Stomach (tissue), 4 donors: Measurements from ENCODE around the gene MACROD1.

Experiments used
- POLR2AphosphoS5 ChIP-seq, 3 donors: sonication (generic); formaldehyde crosslinking; IDR thresholded peaks; one replicate each; pipeline ENCODE4 v1.6.1; 2016; ENCODE audit warnings: antibody characterized with exemption in 3 of 3
- TF ChIP-seq, protein P1 (sequence below), 7 experiments: fragments of 450-650 bp in 4 of 7; fragments of 200-600 bp in 3 of 7; sonication (generic) in 3 of 7; IDR thresholded peaks; one replicate each; pipeline ENCODE4 v1.5.1; 2016 to 2019; ENCODE audit warnings: antibody characterized with exemption in 7 of 7, control low read depth in 2 of 7, mild to moderate bottlenecking in 1 of 7

GRCh38 chr11:63985812-63986155 lies 180.1 kb downstream of the MACROD1 start:
- TF ChIP-seq, protein P1, sequence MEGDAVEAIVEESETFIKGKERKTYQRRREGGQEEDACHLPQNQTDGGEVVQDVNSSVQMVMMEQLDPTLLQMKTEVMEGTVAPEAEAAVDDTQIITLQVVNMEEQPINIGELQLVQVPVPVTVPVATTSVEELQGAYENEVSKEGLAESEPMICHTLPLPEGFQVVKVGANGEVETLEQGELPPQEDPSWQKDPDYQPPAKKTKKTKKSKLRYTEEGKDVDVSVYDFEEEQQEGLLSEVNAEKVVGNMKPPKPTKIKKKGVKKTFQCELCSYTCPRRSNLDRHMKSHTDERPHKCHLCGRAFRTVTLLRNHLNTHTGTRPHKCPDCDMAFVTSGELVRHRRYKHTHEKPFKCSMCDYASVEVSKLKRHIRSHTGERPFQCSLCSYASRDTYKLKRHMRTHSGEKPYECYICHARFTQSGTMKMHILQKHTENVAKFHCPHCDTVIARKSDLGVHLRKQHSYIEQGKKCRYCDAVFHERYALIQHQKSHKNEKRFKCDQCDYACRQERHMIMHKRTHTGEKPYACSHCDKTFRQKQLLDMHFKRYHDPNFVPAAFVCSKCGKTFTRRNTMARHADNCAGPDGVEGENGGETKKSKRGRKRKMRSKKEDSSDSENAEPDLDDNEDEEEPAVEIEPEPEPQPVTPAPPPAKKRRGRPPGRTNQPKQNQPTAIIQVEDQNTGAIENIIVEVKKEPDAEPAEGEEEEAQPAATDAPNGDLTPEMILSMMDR (IDR thresholded peaks at IDR 0.05): no peak
- TF ChIP-seq POLR2AphosphoS5 (IDR thresholded peaks at IDR 0.05): no peak
